ENCODE results near the gene IGSF3. TPM values are rescaled to one million over a fixed set of nuclear protein-coding genes. Genes with fewer than 3 reads are reported as not detected.

Gene IGSF3
- total and polyA plus RNA-seq, 2 of the 8 experiments (the other 6 are each of a cell fraction or from before 2014, with no cell fraction given): 30.0 to 32.2 TPM

GRCh38 chr1:116537898-116538297 is 129.6 kb downstream of the IGSF3 start:
- Histone ChIP-seq H3K27me3 (replicated peaks in 1 of 4; ENCODE audit: control insufficient read depth in 3 of 4, extremely low read depth in 1 of 4, insufficient read depth in 3 of 4, low read length in 3 of 4) (no peaks in the 10 kb centered on the region), H2AK5ac (ENCODE audit: low read depth, low read length) (no peak overlapping the region), H4K5ac (ENCODE audit: insufficient read length, low read depth, low read length) (no peak overlapping the region), H3K27ac (ENCODE audit: low read depth, low read length) (no peak overlapping the region), H3K18ac (ENCODE audit: extremely low read depth, low read length) (no peak overlapping the region), H3K36me3 (ENCODE audit: control insufficient read depth in 2 of 4, insufficient read depth in 4 of 4, low read length in 3 of 4) (peaks cover 0 to 4% (median 0%) of the 10 kb centered on the region in 4 experiments; a peak in 1 of 8 replicates), H3K4ac (replicated peaks; ENCODE audit: insufficient read length, low read depth, low read length) (no peak overlapping the region), H3K14ac (ENCODE audit: insufficient read length) (no peak overlapping the region), H2BK12ac (ENCODE audit: low read depth, low read length) (no peak overlapping the region), H2BK20ac (ENCODE audit: low read length) (no peak overlapping the region), H3K9ac (replicated peaks in 1 of 4; ENCODE audit: extremely low read depth in 1 of 4, low read depth in 3 of 4, low read length in 3 of 4) (no peak overlapping the region), H3K4me3 (ENCODE audit: extremely low read depth in 1 of 4, insufficient read depth in 2 of 4, low read depth in 3 of 4, low read length in 4 of 4) (no peak overlapping the region), H4K91ac (replicated peaks; ENCODE audit: insufficient read length, low read length) (no peak overlapping the region), H3K79me1 (ENCODE audit: low read depth, low read length) (no peaks in the 10 kb centered on the region), H2AFZ (ENCODE audit: low read length) (no peak overlapping the region), H2BK5ac (ENCODE audit: low read depth, low read length) (no peak overlapping the region), H3K79me2 (ENCODE audit: control insufficient read depth in 1 of 2, insufficient read depth in 2 of 2, low read length in 2 of 2) (no peaks in the 10 kb centered on the region), H2BK120ac (replicated peaks; ENCODE audit: low read depth, low read length) (no peak overlapping the region), H4K20me1 (replicated peaks in 1 of 2; ENCODE audit: control insufficient read depth in 1 of 2, insufficient read depth in 2 of 2, low read length in 2 of 2) (no peaks in the 10 kb centered on the region), H3K56ac (replicated peaks; ENCODE audit: insufficient read length, low read depth, low read length) (no peak overlapping the region), H3K4me2 (ENCODE audit: insufficient read depth in 1 of 2, low read depth in 2 of 2, low read length in 2 of 2) (no peak overlapping the region), H4K8ac (ENCODE audit: extremely low read depth, insufficient read depth, low read length) (no peak overlapping the region), H2BK15ac (ENCODE audit: low read length) (no peak overlapping the region), H3K23me2 (ENCODE audit: low read depth, low read length) (no peaks in the 10 kb centered on the region), H3K23ac (ENCODE audit: insufficient read length) (no peak overlapping the region), H3K9me3 (ENCODE audit: insufficient read depth in 2 of 2, low read depth in 1 of 2, low read length in 1 of 2) (no peaks in the 10 kb centered on the region; a peak in 1 of 4 replicates), H3K4me1 (replicated peaks in 1 of 4; ENCODE audit: control insufficient read depth in 3 of 4, insufficient read depth in 4 of 4, low read length in 3 of 4) (no peaks in the 10 kb centered on the region)
- no peak for FAIRE-seq
- DNase-seq (ENCODE audit: low read depth in 1 of 2, low spot score in 2 of 2): no peak
- POLR2A ChIA-PET (ENCODE audit: partially characterized antibody): no interaction called here
- 100% methylated on average over 1 of the region's 1 CpG; no CpG with 5 or more reads in 1 of the 2 experiments for WGBS, 2 experiments (ENCODE audit: extremely low coverage in 1 of 2, insufficient coverage in 1 of 2, insufficient read length in 1 of 2, insufficient replicate concordance in 2 of 2, low coverage in 1 of 2, low lambda C conversion rate in 2 of 2, missing lambda C conversion rate in 1 of 2)
- CTCF ChIA-PET (ENCODE audit: partially characterized antibody): interaction anchor here (1.3 to 2.1 kb wide), 2 partner anchors 21 to 36 kb away, joined by 3 to 5 read pairs; no protein-coding TSS in a partner anchor
- TF ChIP-seq FOSL1 (IDR thresholded peaks at IDR 0.05; ENCODE audit: insufficient read depth, low read depth, low read length): no peak
- no peak for TF ChIP-seq TCF12 (IDR thresholded peaks at IDR 0.05; ENCODE audit: low read depth, low read length)
- TF ChIP-seq RBBP5 (IDR thresholded peaks at IDR 0.05; ENCODE audit: borderline replicate concordance, low read depth, low read length): no peak
- no peak for TF ChIP-seq SP1 (IDR thresholded peaks at IDR 0.05; ENCODE audit: low read depth, low read length)
- TF ChIP-seq YY1 (IDR thresholded peaks at IDR 0.05; ENCODE audit: low read depth, low read length): no peak
- TF ChIP-seq SIRT6 (IDR thresholded peaks at IDR 0.05; ENCODE audit: low read length): no peak
- no peak for TF ChIP-seq SUZ12 (IDR thresholded peaks at IDR 0.05; ENCODE audit: low read length)
- TF ChIP-seq, protein P1, sequence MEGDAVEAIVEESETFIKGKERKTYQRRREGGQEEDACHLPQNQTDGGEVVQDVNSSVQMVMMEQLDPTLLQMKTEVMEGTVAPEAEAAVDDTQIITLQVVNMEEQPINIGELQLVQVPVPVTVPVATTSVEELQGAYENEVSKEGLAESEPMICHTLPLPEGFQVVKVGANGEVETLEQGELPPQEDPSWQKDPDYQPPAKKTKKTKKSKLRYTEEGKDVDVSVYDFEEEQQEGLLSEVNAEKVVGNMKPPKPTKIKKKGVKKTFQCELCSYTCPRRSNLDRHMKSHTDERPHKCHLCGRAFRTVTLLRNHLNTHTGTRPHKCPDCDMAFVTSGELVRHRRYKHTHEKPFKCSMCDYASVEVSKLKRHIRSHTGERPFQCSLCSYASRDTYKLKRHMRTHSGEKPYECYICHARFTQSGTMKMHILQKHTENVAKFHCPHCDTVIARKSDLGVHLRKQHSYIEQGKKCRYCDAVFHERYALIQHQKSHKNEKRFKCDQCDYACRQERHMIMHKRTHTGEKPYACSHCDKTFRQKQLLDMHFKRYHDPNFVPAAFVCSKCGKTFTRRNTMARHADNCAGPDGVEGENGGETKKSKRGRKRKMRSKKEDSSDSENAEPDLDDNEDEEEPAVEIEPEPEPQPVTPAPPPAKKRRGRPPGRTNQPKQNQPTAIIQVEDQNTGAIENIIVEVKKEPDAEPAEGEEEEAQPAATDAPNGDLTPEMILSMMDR (IDR thresholded peaks at IDR 0.05; ENCODE audit: control extremely low read depth in 1 of 3, insufficient read depth in 1 of 3, low read depth in 1 of 3, low read length in 3 of 3): no peak
- TF ChIP-seq BACH1 (IDR thresholded peaks at IDR 0.05; ENCODE audit: low read length): no peak
- no peak for TF ChIP-seq PHF8 (conservative IDR thresholded peaks at IDR 0.05; ENCODE audit: low read depth, low read length)
- TF ChIP-seq KDM1A (IDR thresholded peaks at IDR 0.05; ENCODE audit: borderline replicate concordance, low read length): no peak
- TF ChIP-seq CBX8 (IDR thresholded peaks at IDR 0.05; ENCODE audit: borderline replicate concordance, low read depth, low read length): no peak
- TF ChIP-seq POLR2AphosphoS5 (IDR thresholded peaks at IDR 0.05; ENCODE audit: low read depth, low read length): no peak

Data from H1 (cell line).